Tibial nerve (tissue), 4 donors: ENCODE results near the gene RAB40B.

Experiments used
- EP300 ChIP-seq, 2 donors: sonication (generic); formaldehyde crosslinking; IDR thresholded peaks; one replicate each; pipeline ENCODE4 v1.6.1; 2017; ENCODE audit warnings: antibody characterized with exemption in 2 of 2, mild to moderate bottlenecking in 1 of 2
- TF ChIP-seq, protein P1 (sequence below), 5 experiments: fragments of 200-600 bp in 3 of 5; fragments of 450-650 bp in 2 of 5; sonication (generic) in 3 of 5; IDR thresholded peaks; one replicate each; pipeline ENCODE4 v1.5.1; 2016 to 2019; ENCODE audit warnings: antibody characterized with exemption in 5 of 5, mild to moderate bottlenecking in 3 of 5, moderate library complexity in 2 of 5

DNA sequence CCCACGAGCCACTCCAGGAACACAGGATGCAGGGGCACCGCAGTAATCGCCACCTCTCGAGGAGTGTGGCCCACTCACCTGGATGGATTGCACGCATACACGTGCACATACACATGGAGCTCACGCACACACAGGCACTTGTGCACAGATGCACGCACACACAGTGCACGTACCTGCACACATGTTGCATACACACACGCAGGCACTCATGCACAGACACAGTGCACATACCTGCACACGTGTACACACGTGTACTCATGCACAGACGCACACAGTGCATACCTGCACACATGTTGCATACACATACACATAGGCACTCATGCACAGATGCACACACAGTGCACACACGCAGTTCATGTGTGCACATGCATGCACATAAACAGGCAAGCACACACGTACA is 38.6 kb downstream of the RAB40B start:
- TF ChIP-seq, protein P1, sequence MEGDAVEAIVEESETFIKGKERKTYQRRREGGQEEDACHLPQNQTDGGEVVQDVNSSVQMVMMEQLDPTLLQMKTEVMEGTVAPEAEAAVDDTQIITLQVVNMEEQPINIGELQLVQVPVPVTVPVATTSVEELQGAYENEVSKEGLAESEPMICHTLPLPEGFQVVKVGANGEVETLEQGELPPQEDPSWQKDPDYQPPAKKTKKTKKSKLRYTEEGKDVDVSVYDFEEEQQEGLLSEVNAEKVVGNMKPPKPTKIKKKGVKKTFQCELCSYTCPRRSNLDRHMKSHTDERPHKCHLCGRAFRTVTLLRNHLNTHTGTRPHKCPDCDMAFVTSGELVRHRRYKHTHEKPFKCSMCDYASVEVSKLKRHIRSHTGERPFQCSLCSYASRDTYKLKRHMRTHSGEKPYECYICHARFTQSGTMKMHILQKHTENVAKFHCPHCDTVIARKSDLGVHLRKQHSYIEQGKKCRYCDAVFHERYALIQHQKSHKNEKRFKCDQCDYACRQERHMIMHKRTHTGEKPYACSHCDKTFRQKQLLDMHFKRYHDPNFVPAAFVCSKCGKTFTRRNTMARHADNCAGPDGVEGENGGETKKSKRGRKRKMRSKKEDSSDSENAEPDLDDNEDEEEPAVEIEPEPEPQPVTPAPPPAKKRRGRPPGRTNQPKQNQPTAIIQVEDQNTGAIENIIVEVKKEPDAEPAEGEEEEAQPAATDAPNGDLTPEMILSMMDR (IDR thresholded peaks at IDR 0.05) = no peak
- no peak for TF ChIP-seq EP300 (IDR thresholded peaks at IDR 0.05)
